ENCODE data around the gene TMEM95. TPM values are rescaled to one million over a fixed set of nuclear protein-coding genes. Genes with fewer than 3 reads are reported as not detected.
A peak's percentile ranks its signal among the peaks of the same experiment; 100 is the strongest.

The TMEM95 gene
- total RNA-seq, 2 experiments from 2014 or later, result not detected

GRCh38 chr17:7396147-7396546 is 41.2 kb downstream of the TMEM95 start:
- ChIA-PET POLR2A (no interaction called here), CTCF (interaction anchor here (1.2 kb wide), 1 partner anchor 85 kb away, joined by 3 read pairs; the partner anchor contains the start of gene SLC35G6)
- DNase-seq, result no peak
- no peaks in the 10 kb centered on the region for H3K9me3 Mint-ChIP-seq
- peak overlapping the region; percentile 11 for H3K4me3 Mint-ChIP-seq
- H3K4me1 Mint-ChIP-seq (ENCODE audit: low read depth), result peaks cover 25% of the 10 kb centered on the region
- intact Hi-C loops (cut with micrococcal nuclease), result no loop called here
- H3K27ac Mint-ChIP-seq, result no peak overlapping the region
- H3K36me3 Mint-ChIP-seq, result peaks cover 16% of the 10 kb centered on the region
- H3K27me3 Mint-ChIP-seq, result no peaks in the 10 kb centered on the region

GRCh38 chr17:7398612-7399011 is 43.7 kb downstream of the TMEM95 start:
- no peak overlapping the region for H3K4me3 Mint-ChIP-seq
- no peak overlapping the region for H3K27ac Mint-ChIP-seq
- DNase-seq, result no peak
- CTCF ChIA-PET, result interaction anchor here (0.8 to 2.0 kb wide), 3 partner anchors 38 to 67 kb away, joined by 3 to 7 read pairs (median 3); partner anchors contain the start of gene TMEM95
- no peaks in the 10 kb centered on the region for H3K27me3 Mint-ChIP-seq
- H3K36me3 Mint-ChIP-seq, result no peaks in the 10 kb centered on the region
- no peaks in the 10 kb centered on the region for H3K9me3 Mint-ChIP-seq
- POLR2A ChIA-PET, result no interaction called here
- intact Hi-C loops (cut with micrococcal nuclease), result no loop called here
- peaks cover 16% of the 10 kb centered on the region for H3K4me1 Mint-ChIP-seq (ENCODE audit: low read depth)

- DNase-seq, result peak; percentile 37
- no peaks in the 10 kb centered on the region for H3K27me3 Mint-ChIP-seq
- intact Hi-C loops (cut with micrococcal nuclease), result loop anchor here (5.0 kb wide), 1 partner anchor 96 kb away; the partner anchor contains the start of gene EIF5A
- peaks cover 25% of the 10 kb centered on the region for H3K4me1 Mint-ChIP-seq (ENCODE audit: low read depth)
- CTCF ChIA-PET, result interaction anchor here (0.8 to 3.0 kb wide), 7 partner anchors 20 to 690 kb away, joined by 3 to 25 read pairs (median 3); partner anchors contain the start of genes SENP3 and TP53
- peak overlapping the region; percentile 97 for H3K4me3 Mint-ChIP-seq
- POLR2A ChIA-PET, result interaction anchor here (1.1 to 1.5 kb wide), 6 partner anchors 8 to 284 kb away, joined by 3 to 8 read pairs (median 4); partner anchors contain the start of genes PLSCR3, POLR2A, TP53 and WRAP53
- H3K36me3 Mint-ChIP-seq, result no peaks in the 10 kb centered on the region
- H3K27ac Mint-ChIP-seq, result peak overlapping the region; percentile 92
- H3K9me3 Mint-ChIP-seq, result no peaks in the 10 kb centered on the region
Observed at GRCh38 chr17:7403043-7403726, 48.2 kb downstream of the TMEM95 start.

- peaks cover 25% of the 10 kb centered on the region for H3K4me1 Mint-ChIP-seq (ENCODE audit: low read depth)
- ChIA-PET POLR2A (interaction anchor here (0.8 to 1.5 kb wide), 10 partner anchors 9 to 283 kb away, joined by 3 to 8 read pairs (median 4); partner anchors contain the start of genes PLSCR3, POLR2A, TP53 and WRAP53), CTCF (interaction anchor here (0.8 to 3.0 kb wide), 10 partner anchors 19 to 690 kb away, joined by 3 to 25 read pairs (median 3); partner anchors contain the start of genes SENP3 and TP53)
- intact Hi-C loops (cut with micrococcal nuclease), result loop anchor here (5.0 kb wide), 1 partner anchor 96 kb away; the partner anchor contains the start of gene EIF5A
- H3K4me3 Mint-ChIP-seq, result peak overlapping the region; percentile 97
- no peaks in the 10 kb centered on the region for H3K9me3 Mint-ChIP-seq
- DNase-seq, result no peak
- H3K27ac Mint-ChIP-seq, result peak overlapping the region; percentile 92
- no peaks in the 10 kb centered on the region for H3K27me3 Mint-ChIP-seq
- no peaks in the 10 kb centered on the region for H3K36me3 Mint-ChIP-seq
Observed at GRCh38 chr17:7403727-7403976, 48.7 kb downstream of the TMEM95 start.

GRCh38 chr17:7403977-7404736 is 49.2 kb downstream of the TMEM95 start, which contains the start of gene TMEM256:
TMEM256 (minus strand) TSS chr17:7404097; CDS start chr17:7404084, 13 bp downstream.
- H3K9me3 Mint-ChIP-seq, result no peaks in the 10 kb centered on the region
- no peaks in the 10 kb centered on the region for H3K36me3 Mint-ChIP-seq
- POLR2A ChIA-PET, result interaction anchor here (0.7 to 1.5 kb wide), 11 partner anchors 9 to 283 kb away, joined by 3 to 8 read pairs (median 3); partner anchors contain the start of genes PLSCR3, POLR2A, TP53 and WRAP53

GRCh38 chr17:7404737-7405349 is 49.9 kb downstream of the TMEM95 start:
- POLR2A ChIA-PET, result interaction anchor here (0.7 to 1.5 kb wide), 7 partner anchors 10 to 282 kb away, joined by 3 to 8 read pairs (median 3); partner anchors contain the start of genes PLSCR3, TP53 and WRAP53

More at GRCh38 chr17:7403977-7404736, 49.2 kb downstream of the TMEM95 start, which contains the start of gene TMEM256:
- Mint-ChIP-seq H3K4me3 (peak within 1 kb of the TSS; percentile 97), H3K4me1 (ENCODE audit: low read depth) (peaks cover 25% of the 10 kb centered on the region), H3K27ac (peak within 1 kb of the TSS; percentile 92), H3K27me3 (no peaks in the 10 kb centered on the region)
- peak; percentile 99 for DNase-seq
- CTCF ChIA-PET, result interaction anchor here (0.8 to 3.0 kb wide), 10 partner anchors 20 to 689 kb away, joined by 3 to 25 read pairs (median 3); partner anchors contain the start of genes SENP3 and TP53
- intact Hi-C loops (cut with micrococcal nuclease), result loop anchor here (1.0 to 5.0 kb wide), 7 partner anchors 10 to 284 kb away; partner anchors contain the start of genes EIF5A, PLSCR3, POLR2A and TMEM102

GRCh38 chr17:7405350-7406234 is 50.6 kb downstream of the TMEM95 start:
- no peak overlapping the region for H3K27ac Mint-ChIP-seq
- POLR2A ChIA-PET, result interaction anchor here (1.2 kb wide), 1 partner anchor 11 kb away, joined by 3 read pairs; the partner anchor contains the start of gene PLSCR3
- no peaks in the 10 kb centered on the region for H3K27me3 Mint-ChIP-seq
- peak overlapping the region; percentile 76 for H3K4me3 Mint-ChIP-seq
- peaks cover 23% of the 10 kb centered on the region for H3K4me1 Mint-ChIP-seq (ENCODE audit: low read depth)
- no peaks in the 10 kb centered on the region for H3K9me3 Mint-ChIP-seq
- DNase-seq, result no peak
- no peaks in the 10 kb centered on the region for H3K36me3 Mint-ChIP-seq
- CTCF ChIA-PET, result interaction anchor here (1.0 kb wide), 1 partner anchor 31 kb away, joined by 6 read pairs; no protein-coding TSS in a partner anchor
- intact Hi-C loops (cut with micrococcal nuclease), result loop anchor here (2.0 kb wide), 1 partner anchor 55 kb away; no protein-coding TSS in a partner anchor

More at GRCh38 chr17:7404737-7405349, 49.9 kb downstream of the TMEM95 start:
- Mint-ChIP-seq H3K4me3 (peak overlapping the region; percentile 97), H3K9me3 (no peaks in the 10 kb centered on the region), H3K4me1 (ENCODE audit: low read depth) (peaks cover 23% of the 10 kb centered on the region), H3K27me3 (no peaks in the 10 kb centered on the region), H3K27ac (peak overlapping the region; percentile 92), H3K36me3 (no peaks in the 10 kb centered on the region)
- CTCF ChIA-PET, result interaction anchor here (0.8 to 3.0 kb wide), 6 partner anchors 21 to 430 kb away, joined by 3 to 25 read pairs (median 4); partner anchors contain the start of genes SENP3 and TP53
- peak; percentile 78 for DNase-seq
- intact Hi-C loops (cut with micrococcal nuclease), result loop anchor here (1.0 to 5.0 kb wide), 7 partner anchors 11 to 283 kb away; partner anchors contain the start of genes EIF5A, PLSCR3, POLR2A and TMEM102

- CTCF ChIA-PET, result interaction anchor here (1.0 kb wide), 1 partner anchor 31 kb away, joined by 6 read pairs; no protein-coding TSS in a partner anchor
- Mint-ChIP-seq H3K4me3 (no peak overlapping the region), H3K36me3 (no peaks in the 10 kb centered on the region), H3K27me3 (no peaks in the 10 kb centered on the region), H3K9me3 (no peaks in the 10 kb centered on the region), H3K27ac (no peak overlapping the region), H3K4me1 (ENCODE audit: low read depth) (peaks cover 23% of the 10 kb centered on the region)
- POLR2A ChIA-PET, result interaction anchor here (1.2 kb wide), 1 partner anchor 12 kb away, joined by 3 read pairs; the partner anchor contains the start of gene PLSCR3
- no peak for DNase-seq
- intact Hi-C loops (cut with micrococcal nuclease), result no loop called here
Observed at GRCh38 chr17:7406235-7406825, 51.4 kb downstream of the TMEM95 start.
